ENCODE results near the gene ZBTB11.
"Not testable (repeated sequence)": the region's sequence is repeated elsewhere in the genome, so short reads cannot be mapped to it uniquely, and the experiment has no call there.

- not testable (repeated sequence) for TF ChIP-seq ASH2L (IDR thresholded peaks at IDR 0.05; ENCODE audit: borderline replicate concordance, low read depth); NRF1 (conservative IDR thresholded peaks at IDR 0.05; ENCODE audit: low read depth, low read length); KAT2A (conservative IDR thresholded peaks at IDR 0.05; ENCODE audit: control insufficient read depth, low read depth, low read length); RBBP5 (conservative IDR thresholded peaks at IDR 0.05); YY1 (IDR thresholded peaks at IDR 0.05; ENCODE audit: low read depth, low read length); ZNF274 (IDR thresholded peaks at IDR 0.05; ENCODE audit: insufficient read depth, insufficient read length); CHD1 (IDR thresholded peaks at IDR 0.05; ENCODE audit: low read depth, low read length); MYC (IDR thresholded peaks at IDR 0.05; ENCODE audit: insufficient read depth, insufficient read length, insufficient replicate concordance, low read length, severe bottlenecking); POLR2AphosphoS5 (IDR thresholded peaks at IDR 0.05; ENCODE audit: low read length); RAD51 (IDR thresholded peaks at IDR 0.05); ZBTB33 (IDR thresholded peaks at IDR 0.05); SP1 (IDR thresholded peaks at IDR 0.05; ENCODE audit: low read depth, low read length); TCF7 (IDR thresholded peaks at IDR 0.05; ENCODE audit: borderline replicate concordance)
- TF ChIP-seq, protein P1, sequence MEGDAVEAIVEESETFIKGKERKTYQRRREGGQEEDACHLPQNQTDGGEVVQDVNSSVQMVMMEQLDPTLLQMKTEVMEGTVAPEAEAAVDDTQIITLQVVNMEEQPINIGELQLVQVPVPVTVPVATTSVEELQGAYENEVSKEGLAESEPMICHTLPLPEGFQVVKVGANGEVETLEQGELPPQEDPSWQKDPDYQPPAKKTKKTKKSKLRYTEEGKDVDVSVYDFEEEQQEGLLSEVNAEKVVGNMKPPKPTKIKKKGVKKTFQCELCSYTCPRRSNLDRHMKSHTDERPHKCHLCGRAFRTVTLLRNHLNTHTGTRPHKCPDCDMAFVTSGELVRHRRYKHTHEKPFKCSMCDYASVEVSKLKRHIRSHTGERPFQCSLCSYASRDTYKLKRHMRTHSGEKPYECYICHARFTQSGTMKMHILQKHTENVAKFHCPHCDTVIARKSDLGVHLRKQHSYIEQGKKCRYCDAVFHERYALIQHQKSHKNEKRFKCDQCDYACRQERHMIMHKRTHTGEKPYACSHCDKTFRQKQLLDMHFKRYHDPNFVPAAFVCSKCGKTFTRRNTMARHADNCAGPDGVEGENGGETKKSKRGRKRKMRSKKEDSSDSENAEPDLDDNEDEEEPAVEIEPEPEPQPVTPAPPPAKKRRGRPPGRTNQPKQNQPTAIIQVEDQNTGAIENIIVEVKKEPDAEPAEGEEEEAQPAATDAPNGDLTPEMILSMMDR (IDR thresholded peaks at IDR 0.05 in 2 of 3, conservative IDR thresholded peaks at IDR 0.05 in 1 of 3; ENCODE audit: control insufficient read depth in 2 of 3, extremely low read depth in 1 of 3, insufficient read depth in 1 of 3, low read depth in 3 of 3, low read length in 3 of 3) = not testable (repeated sequence)
These were observed 27.7 kb upstream of the ZBTB11 start for GRCh38 chr3:101704639-101705038.
